Neutrophil (primary cell): ENCODE measurements around the gene HIP1.
"Not testable (repeated sequence)": the region's sequence is repeated elsewhere in the genome, so short reads cannot be mapped to it uniquely, and the experiment has no call there.

Source experiments
- H3K27ac ChIP-seq: fragments of 200-600 bp; sonication (generic); 2 replicates; pipeline ENCODE4 v1.5.1; 2016; ENCODE audit warnings: mild to moderate bottlenecking, moderate library complexity
- H3K27me3 ChIP-seq: fragments of 200-600 bp; sonication (generic); 2 replicates; pipeline ENCODE4 v1.6.0; 2016; ENCODE audit warnings: mild to moderate bottlenecking
- H3K36me3 ChIP-seq: fragments of 200-600 bp; sonication (generic); 2 replicates; pipeline ENCODE4 v1.5.1; 2017
- H3K4me1 ChIP-seq, 2 experiments: fragments of 200-600 bp in 1 of 2; sonication (generic) in 1 of 2; 1 replicate in 1 of 2; 2 replicates in 1 of 2; pipeline versions ENCODE4 v1.5.1 to v1.6.1; 2013 to 2016; ENCODE audit warnings: low read depth in 1 of 2, low read length in 1 of 2, mild to moderate bottlenecking in 1 of 2, moderate library complexity in 1 of 2; ENCODE audit not compliant: control insufficient read depth in 1 of 2, insufficient read depth in 1 of 2
- H3K4me3 ChIP-seq, 2 experiments: fragments of 200-600 bp in 1 of 2; sonication (generic) in 1 of 2; 1 replicate in 1 of 2; 2 replicates in 1 of 2; pipeline ENCODE4 v1.5.1; 2013 to 2016; ENCODE audit warnings: low read depth in 1 of 2, low read length in 1 of 2, mild to moderate bottlenecking in 1 of 2, moderate library complexity in 1 of 2
- H3K9me3 ChIP-seq: fragments of 200-600 bp; sonication (generic); 2 replicates; pipeline ENCODE4 v1.5.1; 2016
- CTCF ChIP-seq: fragments of 200-600 bp; sonication (generic); IDR thresholded peaks from 2 replicates; pipeline ENCODE4 v1.5.1; 2016; ENCODE audit warnings: antibody characterized with exemption

Gene HIP1

GRCh38 chr7:75694638-75695399, 43.9 kb downstream of the HIP1 start:
- H3K36me3 ChIP-seq = no peaks in the 10 kb centered on the region
- no peaks in the 10 kb centered on the region for H3K27me3 ChIP-seq
- no peak overlapping the region for H3K27ac ChIP-seq
- no peak overlapping the region for H3K4me3 ChIP-seq
- no peaks in the 10 kb centered on the region for H3K4me1 ChIP-seq
- TF ChIP-seq CTCF = no peak
- H3K9me3 ChIP-seq = no peaks in the 10 kb centered on the region

GRCh38 chr7:75693668-75694067, 45.1 kb downstream of the HIP1 start:
- not testable (repeated sequence) for H3K36me3 ChIP-seq

DNA sequence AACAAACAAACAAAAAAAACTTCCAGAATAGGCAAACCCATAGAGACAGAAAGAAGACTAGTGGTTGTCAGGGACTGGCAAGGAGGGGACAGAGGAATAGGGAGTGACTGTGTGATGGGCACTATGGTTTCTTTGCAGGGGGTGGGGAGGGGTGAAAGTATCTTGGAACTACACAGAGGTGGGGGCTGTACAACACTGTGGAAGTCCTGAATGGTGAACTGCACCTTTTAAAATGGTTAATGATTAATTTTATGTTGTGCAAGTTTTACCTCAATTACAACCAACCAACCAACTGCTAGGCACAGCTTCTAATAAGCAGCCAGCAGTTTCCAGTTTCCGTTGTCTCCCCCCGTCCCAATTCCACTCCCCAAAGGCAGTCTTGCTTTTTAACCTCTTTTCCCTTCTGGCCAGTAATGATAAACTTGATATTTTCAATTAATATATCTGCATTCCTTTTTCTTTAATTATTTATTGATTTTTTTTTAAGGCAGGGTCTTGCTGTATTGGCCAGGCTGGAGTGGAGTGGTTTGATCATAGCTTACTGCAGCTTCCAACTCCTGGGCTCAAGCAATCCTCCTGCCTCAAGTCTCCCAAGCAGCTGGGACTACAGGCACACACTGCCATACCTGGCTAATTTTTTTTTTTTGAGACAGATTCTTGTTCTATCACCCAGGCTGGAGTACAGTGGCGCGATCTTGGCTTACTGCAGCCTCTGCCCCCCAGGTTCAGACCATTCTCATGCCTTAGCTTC, 46.8 kb downstream of the HIP1 start:
- Histone ChIP-seq H3K9me3 (no peaks in the 10 kb centered on the region), H3K27me3 (peaks cover 7% of the 10 kb centered on the region), H3K27ac (no peak overlapping the region), H3K4me3 (no peak overlapping the region), H3K36me3 (no peaks in the 10 kb centered on the region), H3K4me1 (no peaks in the 10 kb centered on the region)
- TF ChIP-seq CTCF = no peak

More at GRCh38 chr7:75693668-75694067, 45.1 kb downstream of the HIP1 start:
- not testable (repeated sequence) for H3K27me3 ChIP-seq, H3K4me1 ChIP-seq, H3K9me3 ChIP-seq, H3K27ac ChIP-seq, H3K4me3 ChIP-seq

- TF ChIP-seq CTCF = no peak
- H3K4me3 ChIP-seq = no peak overlapping the region
- H3K9me3 ChIP-seq = no peaks in the 10 kb centered on the region
- peaks cover 7% of the 10 kb centered on the region for H3K27me3 ChIP-seq
- no peaks in the 10 kb centered on the region for H3K4me1 ChIP-seq
- H3K27ac ChIP-seq = no peak overlapping the region
- H3K36me3 ChIP-seq = no peaks in the 10 kb centered on the region
Measured at GRCh38 chr7:75690121-75690523, 48.6 kb downstream of the HIP1 start.

GRCh38 chr7:75689246-75690099, 49.3 kb downstream of the HIP1 start:
- TF ChIP-seq CTCF = no peak
- no peak overlapping the region for H3K27ac ChIP-seq
- no peak overlapping the region for H3K4me3 ChIP-seq
- peaks cover 7% of the 10 kb centered on the region for H3K27me3 ChIP-seq
- H3K9me3 ChIP-seq = no peaks in the 10 kb centered on the region
- no peaks in the 10 kb centered on the region for H3K36me3 ChIP-seq
- H3K4me1 ChIP-seq = no peaks in the 10 kb centered on the region
